CD4-positive, alpha-beta T cell (primary cell): ENCODE measurements around the gene SND1. TPM values are rescaled to one million over a fixed set of nuclear protein-coding genes. Genes with fewer than 3 reads are reported as not detected.

Source experiments
- ATAC-seq: fragments of 200-7000 bp; cut with Tn5 transposase; one replicate; pipeline ENCODE4 v1.10.0; 2022; ENCODE audit warnings: mild to moderate bottlenecking; ENCODE audit not compliant: poor library complexity
- CTCF ChIA-PET: fragments of 350-600 bp; sonication (Branson Sonifier 250); formaldehyde crosslinking; loops from one replicate; lab custom pipeline; 2021; ENCODE audit warnings: antibody characterized with exemption, inconsistent platforms; lab: Charles Lee
- POLR2A ChIA-PET: fragments of 350-600 bp; sonication (Branson Sonifier 250); formaldehyde crosslinking; loops from one replicate; lab custom pipeline; 2021; ENCODE audit warnings: antibody characterized with exemption, inconsistent platforms; lab: Charles Lee
- DNase-seq, 14 experiments: peaks; one replicate each; pipeline ENCODE4 v3.0.0-alpha.2; 2013 to 2020; ENCODE audit warnings: mixed read lengths in 2 of 14
- H3K27ac ChIP-seq, 2 donors: one replicate each; pipeline versions ENCODE4 v1.5.1 to v1.7.0; 2013; ENCODE audit warnings: low read length in 2 of 2, low read depth in 1 of 2, mild to moderate bottlenecking in 1 of 2
- H3K27me3 ChIP-seq, 2 experiments: 1 replicate in 1 of 2; 2 replicates in 1 of 2; pipeline versions ENCODE4 v1.6.1 to v1.7.0; 2013; ENCODE audit warnings: low read length in 2 of 2, control low read depth in 1 of 2, mild to moderate bottlenecking in 1 of 2, moderate library complexity in 1 of 2; ENCODE audit not compliant: insufficient read depth in 2 of 2, control insufficient read depth in 1 of 2
- H3K36me3 ChIP-seq: one replicate; pipeline ENCODE4 v1.6.1; 2013; ENCODE audit warnings: low read length, control low read depth; ENCODE audit not compliant: insufficient read depth
- H3K4me1 ChIP-seq: one replicate; pipeline ENCODE4 v1.6.1; 2013; ENCODE audit warnings: low read length, control low read depth; ENCODE audit not compliant: insufficient read depth
- H3K4me3 ChIP-seq: one replicate; pipeline ENCODE4 v1.5.1; 2013; ENCODE audit warnings: mild to moderate bottlenecking, low read length, moderate library complexity
- H3K9me3 ChIP-seq, 2 experiments: 1 replicate in 1 of 2; 2 replicates in 1 of 2; pipeline versions ENCODE4 v1.6.1 to v1.7.0; 2013; ENCODE audit warnings: low read length in 2 of 2, mild to moderate bottlenecking in 2 of 2, control low read depth in 1 of 2, moderate library complexity in 1 of 2; ENCODE audit not compliant: control insufficient read depth in 1 of 2, insufficient read depth in 1 of 2
- H3K27ac Mint-ChIP-seq: one replicate; pipeline ENCODE4 v1.8.0; 2020; ENCODE audit warnings: mixed read lengths
- H3K27me3 Mint-ChIP-seq: one replicate; pipeline ENCODE4 v1.8.0; 2021; ENCODE audit warnings: mixed read lengths
- H3K36me3 Mint-ChIP-seq: one replicate; pipeline ENCODE4 v1.8.0; 2021; ENCODE audit warnings: low read depth, mixed read lengths
- H3K4me1 Mint-ChIP-seq: one replicate; pipeline ENCODE4 v1.8.0; 2021; ENCODE audit warnings: low read depth, mixed read lengths
- H3K4me3 Mint-ChIP-seq: one replicate; pipeline ENCODE4 v1.8.0; 2020; ENCODE audit warnings: mild to moderate bottlenecking, mixed read lengths
- H3K9me3 Mint-ChIP-seq: one replicate; pipeline ENCODE4 v1.8.0; 2020; ENCODE audit warnings: mixed read lengths
- intact Hi-C, 2 experiments: fragments of 100-400 bp; cut with DNase I in 1 of 2; cut with micrococcal nuclease in 1 of 2; formaldehyde crosslinking; loops; one replicate each; pipeline versions ENCODE4 v1.15.1 to v1.9.0; 2023 to 2025; cut with DNase I, micrococcal nuclease
- total RNA-seq, 174 experiments: library from RNA in 2 of 174; stranded (reverse) in 2 of 174; gene quantifications; one replicate each; pipeline ENCODE4 v1.2.3 and lab custom pipeline; 2021 to 2026
- TF ChIP-seq, protein P1 (sequence below): fragments of 200-600 bp; IDR thresholded peaks from one replicate; pipeline ENCODE4 v1.8.0; 2022; ENCODE audit warnings: antibody characterized with exemption, mild to moderate bottlenecking

Gene SND1
- total RNA-seq, 2 experiments from 2014 or later, result 104 to 113 TPM

DNA sequence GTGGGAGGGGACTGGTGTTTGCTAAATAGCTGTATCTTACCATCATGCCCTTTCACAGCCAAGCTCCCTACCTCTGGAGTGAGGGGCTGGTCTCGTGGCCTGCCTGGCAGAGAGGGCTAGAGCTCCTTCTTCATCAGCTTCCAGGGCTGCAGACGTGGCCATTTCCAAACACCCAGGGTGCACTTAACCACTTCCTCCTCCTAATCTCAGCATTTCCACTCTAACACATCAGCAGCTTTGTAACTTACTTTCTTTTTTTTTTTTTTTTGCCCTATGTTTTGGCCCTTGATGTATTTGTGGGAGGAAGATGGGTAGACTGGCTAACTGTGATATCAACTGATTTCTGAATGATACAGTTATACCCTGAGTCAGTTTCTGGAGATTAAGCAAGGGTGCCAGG is 351.8 kb downstream of the SND1 start:
- TF ChIP-seq, protein P1, sequence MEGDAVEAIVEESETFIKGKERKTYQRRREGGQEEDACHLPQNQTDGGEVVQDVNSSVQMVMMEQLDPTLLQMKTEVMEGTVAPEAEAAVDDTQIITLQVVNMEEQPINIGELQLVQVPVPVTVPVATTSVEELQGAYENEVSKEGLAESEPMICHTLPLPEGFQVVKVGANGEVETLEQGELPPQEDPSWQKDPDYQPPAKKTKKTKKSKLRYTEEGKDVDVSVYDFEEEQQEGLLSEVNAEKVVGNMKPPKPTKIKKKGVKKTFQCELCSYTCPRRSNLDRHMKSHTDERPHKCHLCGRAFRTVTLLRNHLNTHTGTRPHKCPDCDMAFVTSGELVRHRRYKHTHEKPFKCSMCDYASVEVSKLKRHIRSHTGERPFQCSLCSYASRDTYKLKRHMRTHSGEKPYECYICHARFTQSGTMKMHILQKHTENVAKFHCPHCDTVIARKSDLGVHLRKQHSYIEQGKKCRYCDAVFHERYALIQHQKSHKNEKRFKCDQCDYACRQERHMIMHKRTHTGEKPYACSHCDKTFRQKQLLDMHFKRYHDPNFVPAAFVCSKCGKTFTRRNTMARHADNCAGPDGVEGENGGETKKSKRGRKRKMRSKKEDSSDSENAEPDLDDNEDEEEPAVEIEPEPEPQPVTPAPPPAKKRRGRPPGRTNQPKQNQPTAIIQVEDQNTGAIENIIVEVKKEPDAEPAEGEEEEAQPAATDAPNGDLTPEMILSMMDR, result no peak
- Histone ChIP-seq H3K4me3 (no peak overlapping the region), H3K4me1 (peaks cover 5% of the 10 kb centered on the region), H3K36me3 (no peaks in the 10 kb centered on the region), H3K9me3 (no peaks in the 10 kb centered on the region), H3K27ac (no peak overlapping the region), H3K27me3 (no peaks in the 10 kb centered on the region)
- H3K4me1 Mint-ChIP-seq, result peaks cover 29% of the 10 kb centered on the region
- peaks cover 7% of the 10 kb centered on the region for H3K36me3 Mint-ChIP-seq
- POLR2A ChIA-PET, result no interaction called here
- no peak overlapping the region for H3K4me3 Mint-ChIP-seq
- no peaks in the 10 kb centered on the region for H3K27me3 Mint-ChIP-seq
- no peak overlapping the region for H3K27ac Mint-ChIP-seq
- no peaks in the 10 kb centered on the region for H3K9me3 Mint-ChIP-seq
- peak in 1 of 14 experiments; percentile 15 for DNase-seq
- ATAC-seq, result no peak
- CTCF ChIA-PET, result no interaction called here
- intact Hi-C loops, result no loop called here

DNA sequence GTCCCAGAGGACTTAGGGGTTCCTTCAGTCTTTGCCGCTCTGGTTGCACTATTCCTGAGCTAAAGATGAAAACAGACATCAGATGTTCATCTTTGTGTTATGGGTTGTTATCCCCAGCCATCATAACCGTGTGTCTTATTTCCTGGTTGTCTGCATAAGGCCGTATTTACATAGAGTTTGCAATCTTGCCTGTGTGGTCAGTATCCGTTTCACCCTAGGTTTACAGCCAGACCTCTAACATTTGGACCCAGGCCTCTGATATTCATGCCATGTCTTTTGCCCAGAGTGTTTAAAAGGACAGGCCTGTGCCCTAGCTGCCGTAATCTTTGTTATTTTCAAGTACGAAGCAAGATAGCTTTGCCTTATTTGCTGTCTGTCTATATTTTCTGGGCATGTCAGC is 352.6 kb downstream of the SND1 start:
- H3K27me3 Mint-ChIP-seq, result no peaks in the 10 kb centered on the region
- DNase-seq (no peak), ATAC-seq (no peak)
- H3K4me3 Mint-ChIP-seq, result no peak overlapping the region
- Histone ChIP-seq H3K4me1 (peaks cover 5% of the 10 kb centered on the region), H3K27me3 (no peaks in the 10 kb centered on the region), H3K9me3 (no peaks in the 10 kb centered on the region), H3K36me3 (peaks cover 3% of the 10 kb centered on the region), H3K27ac (no peak overlapping the region), H3K4me3 (no peak overlapping the region)
- ChIA-PET CTCF (no interaction called here), POLR2A (no interaction called here)
- TF ChIP-seq, protein P1, result no peak
- no peak overlapping the region for H3K27ac Mint-ChIP-seq
- no peaks in the 10 kb centered on the region for H3K9me3 Mint-ChIP-seq
- H3K4me1 Mint-ChIP-seq, result peaks cover 29% of the 10 kb centered on the region
- H3K36me3 Mint-ChIP-seq, result peaks cover 10% of the 10 kb centered on the region
- intact Hi-C loops, result no loop called here

DNA sequence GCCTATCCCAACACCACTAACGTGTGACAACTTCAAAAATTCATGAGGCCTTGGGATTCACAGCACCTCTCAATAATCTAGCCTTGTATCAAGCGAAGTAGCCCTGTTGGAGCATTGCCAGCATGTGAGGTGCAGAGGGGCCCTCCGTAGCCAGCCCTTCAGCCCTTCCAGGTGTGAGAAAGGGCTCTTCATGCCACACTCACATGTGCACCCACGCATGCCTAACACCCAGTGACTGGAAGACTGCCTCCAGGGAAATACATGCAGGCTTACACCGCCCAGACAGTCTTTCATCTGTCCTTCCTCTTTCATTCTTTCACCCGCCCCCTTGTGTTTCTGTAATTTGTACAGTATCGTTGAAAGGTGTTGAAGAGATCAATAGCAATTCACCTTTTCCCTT is 353.1 kb downstream of the SND1 start:
- intact Hi-C loops, result no loop called here
- Histone ChIP-seq H3K27ac (no peak overlapping the region), H3K4me3 (no peak overlapping the region), H3K9me3 (no peaks in the 10 kb centered on the region), H3K36me3 (peaks cover 6% of the 10 kb centered on the region), H3K4me1 (peaks cover 5% of the 10 kb centered on the region), H3K27me3 (no peaks in the 10 kb centered on the region)
- ChIA-PET POLR2A (interaction anchor here (0.6 kb wide), 1 partner anchor 77 kb away, joined by 4 read pairs; no protein-coding TSS in a partner anchor), CTCF (no interaction called here)
- no peaks in the 10 kb centered on the region for H3K27me3 Mint-ChIP-seq
- no peaks in the 10 kb centered on the region for H3K9me3 Mint-ChIP-seq
- H3K4me1 Mint-ChIP-seq, result peaks cover 29% of the 10 kb centered on the region
- ATAC-seq (no peak), DNase-seq (no peak)
- H3K4me3 Mint-ChIP-seq, result no peak overlapping the region
- peaks cover 14% of the 10 kb centered on the region for H3K36me3 Mint-ChIP-seq
- TF ChIP-seq, protein P1, result no peak
- no peak overlapping the region for H3K27ac Mint-ChIP-seq
